GM18858 (cell line): ENCODE data around the gene GNB1.

Source experiments
- ATAC-seq: cut with Tn5 transposase; IDR thresholded peaks from one replicate; pipeline ENCODE4 v1.9.1; 2021; ENCODE audit not compliant: unreplicated experiment

GNB1 gene

DNA sequence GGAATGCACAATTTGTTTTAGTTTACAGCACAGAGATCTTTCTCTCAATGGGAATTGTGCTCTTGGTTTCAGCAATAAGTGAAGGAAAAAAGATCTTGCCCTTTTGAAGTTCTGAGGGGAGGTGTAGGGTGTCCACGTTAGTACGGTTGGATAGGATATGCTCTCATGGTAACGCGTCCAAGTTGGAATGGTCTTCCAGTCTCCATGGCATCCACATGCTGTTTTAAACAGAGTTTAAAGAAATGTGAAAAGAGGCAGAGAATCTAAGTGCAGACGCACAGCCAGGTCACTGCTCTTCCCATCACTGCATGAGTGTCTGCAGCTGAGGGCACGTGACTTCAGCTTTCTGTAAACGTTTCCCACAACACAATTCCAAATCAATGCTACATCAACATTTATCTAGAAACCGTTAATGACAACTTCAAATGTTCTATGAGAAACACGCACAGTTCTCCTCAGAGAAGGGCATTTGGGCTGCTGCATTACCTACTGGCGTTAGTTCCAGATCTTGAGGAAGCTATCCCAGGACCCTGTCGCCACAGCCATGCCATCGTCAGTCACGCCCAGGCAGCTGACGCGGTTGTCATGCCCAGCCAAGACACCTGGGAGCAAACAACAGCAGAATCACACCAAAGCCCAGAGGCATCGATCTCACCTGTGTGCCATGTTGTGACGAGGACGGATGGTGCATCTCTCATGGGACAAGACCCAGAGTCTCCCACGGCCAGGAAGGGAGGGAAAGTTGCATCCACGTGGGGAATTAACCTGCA lies 103.9 kb downstream of the GNB1 start:
- no peak for ATAC-seq

DNA sequence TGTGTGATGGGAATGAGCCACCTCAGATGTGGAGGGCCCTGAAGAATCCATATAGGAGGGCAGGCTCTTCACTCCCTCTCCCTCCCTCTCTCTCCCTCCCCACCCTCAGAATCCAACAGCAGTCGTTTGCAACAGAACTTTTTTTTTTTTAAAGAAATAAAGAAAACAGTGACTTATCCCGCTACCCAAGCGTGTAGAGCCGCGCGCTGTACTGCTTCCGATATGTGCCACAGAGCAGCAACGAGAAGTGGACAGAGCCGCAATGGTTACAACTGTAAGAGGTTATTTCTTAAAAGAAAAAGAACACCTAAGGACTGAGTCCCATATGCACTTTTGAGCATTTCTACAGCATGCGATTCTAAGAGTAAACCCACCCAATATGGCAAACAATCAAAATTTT lies 105.2 kb downstream of the GNB1 start:
- ATAC-seq: no peak

DNA sequence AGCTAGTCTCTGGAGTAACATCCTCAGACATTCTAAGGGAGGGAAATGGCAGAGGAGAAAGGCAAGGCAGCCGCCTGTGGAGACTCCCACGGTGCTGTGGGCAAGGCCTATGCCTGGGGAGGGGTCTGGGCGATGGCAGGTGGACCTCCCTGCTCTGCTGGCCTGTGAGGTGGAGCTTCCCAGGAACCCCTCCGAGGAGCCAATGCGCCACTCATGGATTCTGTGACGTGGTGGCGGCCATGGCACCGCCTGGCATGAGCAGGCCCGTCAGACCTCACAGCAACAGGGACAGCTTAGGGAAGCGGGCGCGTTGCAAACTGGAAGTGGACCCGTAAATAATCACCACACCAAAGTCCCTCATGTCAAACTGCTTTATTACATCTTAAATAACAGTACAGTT lies 106.0 kb downstream of the GNB1 start:
- ATAC-seq: no peak

DNA sequence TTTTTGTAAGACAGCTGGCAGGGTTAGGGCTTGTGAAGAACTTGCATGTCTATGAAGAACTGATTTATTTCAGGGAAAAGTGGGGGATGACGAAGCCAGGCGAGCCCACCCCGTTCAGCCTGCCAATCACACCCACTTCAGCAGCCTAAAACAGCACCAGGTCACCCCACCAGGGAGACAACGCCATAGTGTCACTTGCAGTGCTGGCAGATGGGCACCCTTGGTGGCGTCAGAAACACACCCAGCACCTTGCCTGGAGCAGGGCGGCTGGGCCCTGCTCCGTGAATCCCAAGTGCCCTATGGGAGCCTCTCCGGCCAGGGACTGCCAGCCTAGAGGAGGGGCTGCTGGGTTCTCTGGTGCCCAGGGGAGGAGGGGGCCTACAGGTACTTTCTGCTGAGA lies 107.6 kb downstream of the GNB1 start:
- ATAC-seq: no peak

DNA sequence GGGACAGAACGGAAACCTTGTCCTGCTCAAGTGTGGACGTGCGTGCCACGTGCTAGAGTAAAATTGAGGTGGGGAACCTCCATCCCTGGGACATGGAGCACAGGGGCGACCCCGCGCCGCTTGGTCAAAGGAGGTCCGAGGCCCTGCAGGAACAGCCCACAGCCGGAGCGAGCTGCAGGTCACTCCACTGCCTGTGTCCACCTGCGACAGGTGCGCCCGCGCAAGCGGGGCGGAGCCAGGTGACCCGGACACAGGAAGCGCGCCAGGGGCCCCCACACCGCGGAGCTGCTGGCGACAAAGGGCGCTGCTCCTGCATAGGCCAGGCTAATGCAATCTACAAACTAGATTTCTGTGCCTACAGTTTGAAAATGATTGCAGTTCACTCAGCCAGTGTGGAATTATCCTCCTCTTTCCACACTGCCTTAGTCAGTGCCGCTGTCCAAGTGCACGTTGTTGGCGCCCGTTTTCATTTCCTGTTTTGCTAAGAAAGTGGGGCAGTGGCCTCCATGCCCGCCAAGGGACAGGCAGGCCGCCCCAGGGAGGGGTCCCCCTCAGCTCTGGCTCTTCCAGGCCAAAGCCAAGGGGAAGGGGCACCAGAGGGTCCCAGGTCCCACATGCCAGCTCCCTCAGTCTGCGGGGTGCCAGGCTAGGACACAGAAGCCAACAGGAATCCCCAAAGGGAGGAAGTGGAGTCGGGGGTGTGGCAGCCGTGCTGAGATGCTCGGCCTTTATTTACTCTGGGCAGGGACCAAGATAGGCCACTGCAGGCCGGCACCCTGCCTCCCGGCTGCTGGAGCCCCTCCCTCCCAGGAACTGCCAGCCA lies 108.3 kb downstream of the GNB1 start:
- ATAC-seq: no peak

DNA sequence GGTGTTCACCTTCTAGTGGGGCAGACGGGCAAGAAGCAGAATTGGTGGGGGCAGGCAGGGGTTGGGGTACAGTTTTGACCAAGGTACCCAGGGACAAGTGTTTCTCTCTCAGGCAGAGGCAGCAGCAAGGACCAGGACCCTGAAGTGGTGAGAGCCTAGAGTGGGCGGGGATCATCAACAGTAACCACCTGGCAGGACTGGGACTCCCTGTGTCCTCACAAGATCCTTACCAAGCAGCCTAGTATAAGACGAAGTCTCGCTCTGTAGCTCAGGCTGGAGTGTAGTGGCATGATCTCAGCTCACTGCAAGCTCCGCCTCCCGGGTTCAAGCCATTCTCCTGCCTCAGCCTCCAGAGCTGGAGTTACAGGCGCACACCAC lies 109.4 kb downstream of the GNB1 start:
- no peak for ATAC-seq

DNA sequence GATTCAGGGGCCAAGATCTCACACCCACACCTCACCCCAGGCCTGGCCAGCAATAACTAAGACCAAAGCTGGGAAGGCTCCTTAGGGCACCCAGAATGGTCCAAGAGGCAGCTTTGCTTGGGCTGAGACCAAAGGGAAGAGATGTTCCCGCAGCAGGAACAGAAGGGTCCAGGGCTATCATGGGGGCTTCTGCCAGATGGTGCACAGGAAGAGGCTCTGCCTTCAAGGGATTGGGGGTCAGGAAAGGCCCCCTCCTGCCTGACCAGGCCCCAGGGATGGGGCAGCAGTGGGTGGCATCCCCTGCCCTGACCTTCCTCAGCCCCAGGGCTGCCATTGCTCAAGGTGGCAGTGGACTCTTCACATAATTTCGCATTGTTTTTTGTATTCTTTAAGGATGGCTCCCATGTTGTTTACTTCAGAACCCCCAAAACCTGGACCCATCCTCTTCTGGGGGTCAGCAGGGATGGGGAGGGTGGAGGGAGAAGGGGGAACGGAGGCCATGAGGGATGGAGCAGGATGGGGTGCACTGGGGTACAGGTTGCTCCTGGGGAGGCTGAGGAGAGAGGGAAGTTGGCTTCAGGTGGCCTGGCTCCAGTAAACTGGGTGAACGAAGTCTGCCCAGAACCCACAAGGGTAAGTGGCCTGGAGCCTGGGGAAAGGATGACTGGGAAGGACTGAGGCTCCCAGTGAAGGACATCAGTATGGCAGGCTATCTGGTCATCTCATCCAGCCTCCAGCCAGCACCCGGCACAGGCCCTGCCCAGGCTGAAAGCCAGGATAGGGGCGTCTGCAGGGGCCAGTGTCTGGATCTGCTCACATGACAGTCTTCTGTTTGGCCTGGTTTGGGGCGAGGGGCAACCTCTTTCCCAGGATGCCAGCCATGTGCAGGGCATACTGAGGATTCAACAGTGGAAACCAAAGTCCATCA lies 110.0 kb downstream of the GNB1 start:
- no peak for ATAC-seq

DNA sequence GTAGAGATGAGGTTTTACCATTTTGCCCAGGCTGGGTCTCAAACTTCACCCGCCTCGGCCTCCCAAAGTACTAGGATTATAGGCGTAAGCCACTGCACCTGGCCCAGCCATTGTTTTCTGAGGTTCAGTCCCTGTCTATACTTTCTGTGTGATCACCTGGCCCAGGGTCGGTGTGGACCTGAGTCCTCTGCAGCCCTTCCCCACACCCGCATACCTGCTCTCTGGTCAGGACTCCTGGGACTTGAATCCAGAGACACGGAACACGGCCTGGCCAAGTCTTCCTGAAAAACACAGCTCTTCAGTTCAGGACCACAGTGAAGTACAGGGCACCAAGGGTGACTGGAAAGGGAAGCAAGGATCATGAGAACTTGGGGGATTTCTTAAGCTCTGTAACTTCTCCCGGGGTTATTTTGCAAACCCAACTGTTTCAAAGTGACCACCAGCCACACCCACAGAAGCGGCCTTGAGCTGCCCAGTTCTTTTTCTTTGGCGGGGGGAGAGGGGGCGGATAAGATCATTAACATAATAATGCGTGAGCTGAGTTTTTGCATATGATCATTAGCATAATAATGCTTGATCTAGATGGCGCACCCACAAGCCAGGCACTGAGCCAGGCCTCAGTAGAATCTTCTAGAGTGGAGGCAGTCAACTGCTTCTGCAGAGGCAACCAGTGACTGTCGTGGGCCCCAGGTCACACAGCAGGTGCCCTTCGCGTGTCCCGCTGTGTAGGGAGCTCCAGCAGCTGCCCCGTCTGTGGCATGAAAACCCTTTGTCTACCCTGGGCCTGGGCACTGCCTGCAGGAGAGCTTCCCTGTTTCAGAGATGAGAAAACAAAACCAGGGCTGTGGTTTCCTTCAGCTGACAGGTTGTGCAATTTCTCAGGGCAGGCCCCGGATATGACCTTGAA lies 110.9 kb downstream of the GNB1 start:
- ATAC-seq: peak; percentile 27

DNA sequence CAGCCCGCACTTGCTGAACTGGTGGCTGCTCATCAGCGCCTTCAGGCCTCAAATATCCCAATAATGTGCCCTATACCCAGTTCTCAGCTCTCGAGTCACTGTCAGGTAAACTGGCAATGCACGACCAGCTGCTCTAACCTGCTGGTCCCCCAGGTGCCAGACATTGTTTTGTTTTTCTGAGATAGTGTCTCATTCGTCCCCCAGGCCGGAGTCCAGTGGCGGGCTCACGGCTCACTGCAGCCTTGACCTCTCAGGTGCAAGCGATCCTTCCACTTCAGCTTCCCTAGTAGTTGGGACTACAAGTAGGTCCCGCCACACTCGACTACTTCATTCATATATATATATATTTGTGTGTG lies 111.6 kb downstream of the GNB1 start:
- ATAC-seq: no peak

DNA sequence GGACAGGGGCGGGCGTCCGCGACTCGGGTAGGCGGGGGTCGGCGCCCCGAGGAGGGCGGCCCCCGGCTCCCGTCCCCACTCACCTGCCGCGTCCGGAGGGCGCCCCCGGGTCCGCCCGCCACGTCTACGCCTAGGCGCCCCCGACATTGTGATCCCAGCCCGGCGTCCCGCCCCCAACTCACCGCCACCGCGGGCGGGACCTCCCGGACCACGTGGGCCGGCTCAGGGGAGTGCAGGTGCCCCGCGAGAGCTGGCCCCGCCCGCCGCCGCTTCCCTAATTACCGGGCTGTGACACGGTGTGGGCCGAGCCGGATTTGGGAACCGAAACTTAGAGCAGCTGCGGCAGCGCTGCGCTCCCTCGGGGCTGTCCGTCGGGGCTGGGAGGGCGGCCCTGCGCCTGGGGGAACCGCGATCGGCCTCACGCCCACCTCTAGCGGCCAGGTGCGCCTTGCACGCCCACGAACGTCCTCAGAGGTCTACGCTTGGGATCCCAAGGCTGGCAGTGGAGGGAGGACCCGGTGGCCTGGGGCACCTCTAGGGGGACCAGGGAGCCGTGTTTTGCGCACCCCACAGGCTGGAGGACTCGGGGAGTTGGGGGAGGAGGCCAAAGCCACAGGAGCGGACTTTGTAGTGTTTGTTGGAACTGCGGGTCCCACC lies 112.1 kb downstream of the GNB1 start:
- peak; percentile 32 for ATAC-seq

DNA sequence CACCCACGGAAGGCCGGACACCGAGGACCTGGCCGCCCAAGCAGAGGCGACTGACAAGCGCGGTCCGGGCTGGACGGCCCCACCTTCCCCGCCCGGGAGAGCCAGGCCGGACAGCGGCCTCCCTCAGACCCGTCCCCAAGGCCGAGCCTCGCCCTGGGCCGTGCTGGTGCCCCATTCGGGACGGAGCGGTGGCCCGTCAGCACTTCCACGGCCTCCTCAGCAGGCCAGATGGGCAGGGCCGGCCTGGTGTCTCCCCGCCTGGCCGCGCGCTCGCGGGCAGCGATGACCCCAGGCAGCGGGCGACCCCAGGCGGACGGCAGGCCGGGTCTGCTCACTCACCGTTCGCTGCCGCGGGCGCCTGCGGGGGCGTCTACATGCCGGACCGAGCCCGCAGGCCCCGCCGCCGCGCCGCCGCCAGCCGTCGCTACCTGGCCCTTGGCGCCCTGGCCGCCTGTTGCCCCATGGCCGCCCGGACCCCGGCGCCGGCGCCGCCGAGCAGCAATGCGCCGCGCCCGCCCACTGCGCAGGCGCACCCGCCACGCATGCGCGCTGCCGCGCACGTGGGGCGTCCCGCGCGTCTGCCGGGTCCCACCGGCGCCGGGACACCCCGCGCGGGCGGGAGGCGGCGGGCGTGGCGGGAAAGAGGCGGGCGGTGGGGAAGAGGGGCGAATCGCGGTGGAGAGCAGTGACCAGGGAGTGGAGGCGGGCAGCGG lies 112.8 kb downstream of the GNB1 start, which contains the start of gene NADK:
Gene NADK, minus strand, starts transcription at position 521 of the 713 bp plus-strand sequence. CDS start 13,064 bp downstream, outside the sequence.
- ATAC-seq: peak; percentile 21

DNA sequence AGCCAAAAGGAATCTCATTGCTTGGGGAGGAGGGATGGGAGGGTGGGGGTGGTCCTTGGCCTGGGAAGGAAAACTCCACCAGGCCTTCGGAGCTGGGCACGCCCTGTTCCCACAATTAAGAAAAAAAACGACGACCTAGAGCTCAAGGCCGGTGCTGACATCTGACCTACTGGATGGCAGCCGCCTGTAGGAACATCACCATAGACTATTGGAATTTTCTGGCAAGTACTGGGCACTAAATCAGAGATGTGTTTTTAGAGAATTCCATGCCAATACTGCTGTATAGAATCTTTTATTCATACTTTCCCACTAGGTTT lies 113.3 kb downstream of the GNB1 start:
- no peak for ATAC-seq

DNA sequence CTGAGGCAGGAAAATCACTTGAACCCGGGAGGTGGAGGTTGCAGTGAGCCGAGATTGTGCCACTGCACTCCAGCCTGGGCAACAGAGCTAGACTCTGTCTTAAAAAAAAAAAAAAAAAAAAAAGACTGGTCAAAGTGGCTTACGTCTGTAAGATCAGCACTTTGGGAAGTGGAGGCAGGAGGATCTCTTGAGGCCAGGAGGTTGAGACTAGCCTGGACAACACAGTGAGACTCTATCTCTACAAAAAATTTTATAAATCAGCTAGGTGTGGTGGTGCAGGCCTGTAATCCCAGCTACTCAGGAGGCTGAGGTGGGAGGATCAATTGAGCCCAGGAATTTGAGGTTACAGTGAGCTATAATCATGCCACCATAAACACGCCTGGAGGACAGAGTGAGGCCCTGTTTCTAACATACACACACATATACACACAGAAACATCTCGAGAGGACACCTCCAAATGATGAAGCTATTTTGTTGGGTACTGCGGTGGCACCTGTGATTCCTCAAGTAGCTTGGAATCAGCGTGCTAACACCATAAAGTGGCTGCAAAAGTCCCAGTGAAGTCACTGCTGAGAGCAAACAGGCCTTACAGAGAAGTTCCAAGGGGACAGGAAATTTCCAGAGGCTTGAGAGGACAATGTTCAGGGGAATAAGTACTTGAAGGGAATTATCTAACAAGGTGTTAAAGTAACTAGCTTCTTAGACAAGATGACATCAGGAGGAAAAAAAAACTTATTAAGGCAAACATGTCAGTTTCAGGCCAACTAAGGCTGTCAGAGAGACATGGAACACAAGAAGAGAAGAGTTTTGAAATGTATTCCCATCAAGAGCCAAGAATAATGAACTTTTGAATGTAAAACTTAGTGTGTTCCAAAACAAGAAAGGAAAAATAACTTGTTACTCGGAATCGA lies 114.0 kb downstream of the GNB1 start:
- ATAC-seq: no peak

DNA sequence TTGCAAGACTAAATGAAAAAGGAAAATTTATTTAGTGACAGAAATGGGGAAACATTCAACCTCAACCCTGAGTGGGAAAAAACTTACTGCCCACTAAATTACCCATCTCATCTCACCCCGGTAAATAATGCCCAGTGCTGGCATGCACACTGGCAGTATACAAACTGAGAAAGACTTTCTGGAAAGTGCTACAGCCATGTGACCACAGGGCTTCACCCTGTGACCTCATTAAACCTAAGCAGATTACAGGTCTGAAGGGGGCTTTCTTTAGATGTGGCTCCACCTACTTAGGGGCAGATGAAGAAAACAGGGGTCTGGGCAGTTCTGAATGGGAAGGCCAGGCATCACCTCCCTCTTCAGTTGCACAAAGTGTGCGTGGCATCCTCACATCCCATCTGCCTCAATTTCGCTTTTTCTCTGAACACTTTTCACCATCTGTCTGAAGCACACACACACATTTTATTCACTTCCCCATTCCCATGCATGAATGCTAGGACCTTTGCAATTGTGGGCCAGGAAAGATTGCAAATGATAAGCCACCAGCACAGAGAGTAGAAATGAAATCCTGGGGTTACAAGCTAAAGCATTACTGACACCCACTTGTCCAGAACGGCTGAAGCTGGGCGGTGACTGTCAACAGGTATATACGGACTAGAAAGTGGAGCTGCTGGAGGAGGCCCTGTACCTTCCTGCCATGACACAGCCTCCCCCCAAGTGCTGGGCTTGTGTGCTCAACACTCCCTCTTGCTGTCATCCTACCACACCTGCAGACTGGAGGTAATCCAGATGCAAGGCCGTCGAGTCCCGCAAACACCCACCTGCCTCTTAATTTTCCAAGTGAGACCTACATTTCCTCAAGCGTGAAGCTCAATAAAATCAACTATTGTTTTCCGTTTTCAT lies 115.3 kb downstream of the GNB1 start:
- ATAC-seq: no peak

DNA sequence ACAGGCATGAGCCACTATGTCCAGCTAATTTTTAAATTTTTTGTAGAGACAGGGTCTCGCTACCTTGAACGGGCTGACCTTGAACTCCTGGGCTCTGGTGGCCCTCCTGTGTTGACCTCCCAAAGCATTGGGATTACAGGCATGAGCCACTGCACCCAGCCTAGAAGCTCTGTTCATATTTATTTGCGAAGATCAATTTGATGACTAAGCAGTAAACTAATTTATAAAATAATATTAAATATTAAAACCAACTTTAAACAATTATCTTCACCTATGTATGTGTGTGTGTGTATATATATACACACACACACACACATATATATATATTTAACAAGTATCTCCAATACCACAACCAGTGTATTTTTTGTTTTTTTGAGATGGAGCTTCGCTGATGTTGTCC lies 117.0 kb downstream of the GNB1 start:
- ATAC-seq: no peak

DNA sequence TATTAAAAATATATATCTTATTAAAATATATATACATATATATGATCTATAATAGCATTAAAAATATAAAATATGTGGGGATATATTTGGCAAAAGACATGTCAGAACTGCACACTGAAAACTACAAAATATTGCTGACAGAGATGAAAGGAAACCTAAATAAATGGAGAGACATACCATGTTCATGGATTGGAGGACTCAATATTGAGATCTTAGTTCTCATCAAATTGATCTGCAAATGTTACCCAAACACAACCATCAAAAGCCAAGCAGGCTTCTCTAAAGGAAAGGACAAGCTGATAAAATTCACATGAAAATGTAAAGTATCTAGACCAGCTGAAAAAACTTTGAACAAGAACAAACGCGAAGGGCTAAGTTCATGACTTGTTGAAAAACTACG lies 119.8 kb downstream of the GNB1 start:
- ATAC-seq: no peak

DNA sequence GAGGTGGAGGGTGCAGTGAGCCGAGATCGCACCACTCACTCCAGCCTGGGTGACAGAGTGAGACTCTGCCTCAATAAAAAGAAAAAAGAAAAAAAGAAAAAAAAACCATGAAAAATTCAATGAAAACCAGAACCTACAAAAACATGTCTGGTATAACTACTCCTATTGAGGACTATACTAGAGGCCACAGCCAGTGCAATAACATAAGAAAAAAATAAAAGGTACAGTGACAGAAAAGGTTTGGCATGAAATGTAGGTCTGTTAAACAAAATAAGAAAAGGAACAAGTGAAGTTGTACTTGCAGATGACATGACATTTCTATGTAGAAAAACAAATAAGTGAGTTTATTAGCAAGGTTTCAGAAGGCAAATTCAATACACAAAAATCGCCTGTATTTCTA lies 120.8 kb downstream of the GNB1 start:
- no peak for ATAC-seq
